ENCODE results near the gene LYL1. TPM values are rescaled to one million over a fixed set of nuclear protein-coding genes. Genes with fewer than 3 reads are reported as not detected.
"Not testable (repeated sequence)": the region's sequence is repeated elsewhere in the genome, so short reads cannot be mapped to it uniquely, and the experiment has no call there.

Gene LYL1
- 1 to 10 TPM; 3.2 to 5.5 (median 3.5) TPM for polyA plus RNA-seq (ENCODE audit: insufficient read length in 3 of 3)

- DNase-seq (ENCODE audit: low read depth in 3 of 3, low spot score in 2 of 3): no peak
Observed at GRCh38 chr19:13102666-13103580, at the start of gene LYL1. Gene LYL1, minus strand, starts transcription at chr19:13102858. Its CDS starts 1,687 bp downstream, at chr19:13101171.

- peak in 2 of 3 donors; percentile 92 to 95 for DNase-seq (ENCODE audit: low read depth in 3 of 3, low spot score in 2 of 3)
Observed at GRCh38 chr19:13151605-13152355, 49.1 kb upstream of the LYL1 start.

GRCh38 chr19:13150931-13151604 is 48.4 kb upstream of the LYL1 start:
- DNase-seq (ENCODE audit: low read depth in 3 of 3, low spot score in 2 of 3): no peak

- peak in 1 of 3 donors; percentile 91 for DNase-seq (ENCODE audit: low read depth in 3 of 3, low spot score in 2 of 3)
Observed at GRCh38 chr19:13150187-13150930, 47.7 kb upstream of the LYL1 start, which contains the start of the genes IER2 and STX10. Gene IER2, plus strand, starts transcription at chr19:13150411. Its CDS starts 2,776 bp downstream, at chr19:13153187. Gene STX10, minus strand, starts transcription at chr19:13150375. Its CDS starts 202 bp downstream, at chr19:13150173.

GRCh38 chr19:13149628-13150186 is 47.0 kb upstream of the LYL1 start:
- DNase-seq (ENCODE audit: low read depth in 3 of 3, low spot score in 2 of 3): no peak

- not testable (repeated sequence) for DNase-seq (ENCODE audit: low read depth in 3 of 3, low spot score in 2 of 3)
Observed at GRCh38 chr19:13149173-13149627, 46.5 kb upstream of the LYL1 start.

GRCh38 chr19:13146763-13147563 is 44.3 kb upstream of the LYL1 start:
- DNase-seq (ENCODE audit: low read depth in 3 of 3, low spot score in 2 of 3): no peak

- DNase-seq (ENCODE audit: low read depth in 3 of 3, low spot score in 2 of 3): no peak
Observed at GRCh38 chr19:13139633-13140311, 37.1 kb upstream of the LYL1 start.

GRCh38 chr19:13138916-13139198 is 36.2 kb upstream of the LYL1 start:
- DNase-seq (ENCODE audit: low read depth in 3 of 3, low spot score in 2 of 3): no peak

GRCh38 chr19:13138171-13138915 is 35.7 kb upstream of the LYL1 start:
- no peak for DNase-seq (ENCODE audit: low read depth in 3 of 3, low spot score in 2 of 3)

GRCh38 chr19:13137290-13137794 is 34.7 kb upstream of the LYL1 start:
- DNase-seq (ENCODE audit: low read depth in 3 of 3, low spot score in 2 of 3): no peak

GRCh38 chr19:13135068-13136062 is 32.7 kb upstream of the LYL1 start:
- no peak for DNase-seq (ENCODE audit: low read depth in 3 of 3, low spot score in 2 of 3)

- no peak for DNase-seq (ENCODE audit: low read depth in 3 of 3, low spot score in 2 of 3)
Observed at GRCh38 chr19:13134626-13135025, 32.0 kb upstream of the LYL1 start.

- DNase-seq (ENCODE audit: low read depth in 3 of 3, low spot score in 2 of 3): no peak
Observed at GRCh38 chr19:13133241-13133870, 30.7 kb upstream of the LYL1 start.

GRCh38 chr19:13132471-13133180 is 30.0 kb upstream of the LYL1 start:
- no peak for DNase-seq (ENCODE audit: low read depth in 3 of 3, low spot score in 2 of 3)

All from right renal cortex interstitium (tissue), 3 donors.